GM19395 (cell line): ENCODE measurements around the gene EFNA1.
"Not testable (repeated sequence)": the region's sequence is repeated elsewhere in the genome, so short reads cannot be mapped to it uniquely, and the experiment has no call there.

Experiments used
- ATAC-seq: cut with Tn5 transposase; IDR thresholded peaks from one replicate; pipeline ENCODE4 v1.9.1; 2021; ENCODE audit warnings: mild to moderate bottlenecking, moderate library complexity; ENCODE audit not compliant: unreplicated experiment

EFNA1 gene

GRCh38 chr1:155092131-155092530 lies 35.5 kb upstream of the EFNA1 start:
- no peak for ATAC-seq

- ATAC-seq: no peak
Measured at GRCh38 chr1:155092641-155093040, 35.0 kb upstream of the EFNA1 start.

- ATAC-seq: no peak
Measured at GRCh38 chr1:155093911-155094621, 33.6 kb upstream of the EFNA1 start.

- ATAC-seq: no peak
Measured at GRCh38 chr1:155094622-155094948, 33.1 kb upstream of the EFNA1 start.

- no peak for ATAC-seq
Measured at GRCh38 chr1:155099331-155099730, 28.3 kb upstream of the EFNA1 start.

- no peak for ATAC-seq
Measured at GRCh38 chr1:155103325-155103724, 24.4 kb upstream of the EFNA1 start.

- ATAC-seq: no peak
Measured at GRCh38 chr1:155104605-155105534, 22.8 kb upstream of the EFNA1 start.

GRCh38 chr1:155105604-155106011 lies 22.1 kb upstream of the EFNA1 start:
- no peak for ATAC-seq

GRCh38 chr1:155106862-155107261 lies 20.8 kb upstream of the EFNA1 start:
- ATAC-seq: no peak

- no peak for ATAC-seq
Measured at GRCh38 chr1:155107309-155108264, 20.1 kb upstream of the EFNA1 start.

- ATAC-seq: no peak
Measured at GRCh38 chr1:155108296-155108695, 19.4 kb upstream of the EFNA1 start.

GRCh38 chr1:155110381-155110780 lies 17.3 kb upstream of the EFNA1 start:
- no peak for ATAC-seq

- no peak for ATAC-seq
Measured at GRCh38 chr1:155110826-155111225, 16.9 kb upstream of the EFNA1 start.

GRCh38 chr1:155113450-155113980 lies 14.2 kb upstream of the EFNA1 start:
- no peak for ATAC-seq

GRCh38 chr1:155116113-155116764 lies 11.4 kb upstream of the EFNA1 start:
- ATAC-seq: no peak

GRCh38 chr1:155117610-155118009 lies 10.1 kb upstream of the EFNA1 start:
- ATAC-seq: no peak

GRCh38 chr1:155118090-155118489 lies 9.6 kb upstream of the EFNA1 start:
- not testable (repeated sequence) for ATAC-seq

- no peak for ATAC-seq
Measured at GRCh38 chr1:155120253-155120652, 7.4 kb upstream of the EFNA1 start.

- ATAC-seq: no peak
Measured at GRCh38 chr1:155121249-155121648, 6.4 kb upstream of the EFNA1 start.

- ATAC-seq: no peak
Measured at GRCh38 chr1:155122308-155122707, 5.4 kb upstream of the EFNA1 start.
